ENCODE measurements around the gene KCTD15.

- TF ChIP-seq POLR2A (IDR thresholded peaks at IDR 0.05; ENCODE audit: low read depth, low read length), result no peak
- no peak for TF ChIP-seq CTCF (IDR thresholded peaks at IDR 0.05; ENCODE audit: extremely low read depth in 1 of 2, insufficient read depth in 1 of 2, low read depth in 1 of 2, low read length in 2 of 2)
- no peak for TF ChIP-seq POLR2AphosphoS5 (IDR thresholded peaks at IDR 0.05; ENCODE audit: insufficient read depth, low read depth, low read length)
- no peak for TF ChIP-seq MYC (IDR thresholded peaks at IDR 0.05; ENCODE audit: low read depth, low read length)
- no peak for TF ChIP-seq MAX (IDR thresholded peaks at IDR 0.05; ENCODE audit: insufficient read depth, insufficient read length)
- TF ChIP-seq EZH2 (IDR thresholded peaks at IDR 0.05; ENCODE audit: borderline replicate concordance, low read depth, low read length, severe bottlenecking), result no peak
- TF ChIP-seq JUN (IDR thresholded peaks at IDR 0.05; ENCODE audit: borderline replicate concordance, insufficient read depth, insufficient read length, low read depth), result no peak
- no peak for TF ChIP-seq FOS (IDR thresholded peaks at IDR 0.05; ENCODE audit: borderline replicate concordance, insufficient read depth, low read length)
These were observed 14.6 kb downstream of the KCTD15 start for GRCh38 chr19:33811246-33811645.
